Neural progenitor cell (in vitro differentiated cells): ENCODE data around the gene CEP128.

Experiments used
- EZH2 ChIP-seq: fragments of 200-600 bp; sonication (generic); IDR thresholded peaks from 2 replicates; pipeline ENCODE4 v1.6.1; 2017; ENCODE audit warnings: antibody characterized with exemption, mild to moderate bottlenecking, moderate library complexity
- EZH2phosphoT487 ChIP-seq: fragments of 200-600 bp; sonication (generic); IDR thresholded peaks from 2 replicates; pipeline ENCODE4 v1.6.1; 2017; ENCODE audit warnings: antibody characterized with exemption
- TF ChIP-seq, protein P1 (sequence below): fragments of 200-600 bp; sonication (generic); IDR thresholded peaks from 2 replicates; pipeline ENCODE4 v1.5.1; 2017; ENCODE audit warnings: antibody characterized with exemption, mild to moderate bottlenecking

DNA sequence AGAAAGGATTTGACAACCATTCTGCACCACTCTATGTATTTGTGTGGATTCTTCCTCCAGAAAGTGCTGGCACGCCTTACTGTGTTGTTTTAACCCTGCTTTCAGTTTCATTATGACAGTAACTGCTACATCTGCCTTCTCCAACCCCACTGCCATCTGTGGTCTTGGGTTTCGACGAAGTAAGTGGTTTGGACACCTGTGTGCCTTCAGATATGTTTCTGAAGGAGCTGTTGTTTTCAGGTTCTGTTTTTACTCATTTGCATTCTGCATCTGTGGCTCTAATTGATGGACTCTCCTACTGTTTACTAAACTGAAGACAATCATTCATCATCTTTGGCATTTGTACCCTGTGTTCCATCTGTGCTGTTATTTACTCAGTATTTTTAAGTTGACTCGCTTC lies 18.0 kb upstream of the CEP128 start:
- TF ChIP-seq, protein P1, sequence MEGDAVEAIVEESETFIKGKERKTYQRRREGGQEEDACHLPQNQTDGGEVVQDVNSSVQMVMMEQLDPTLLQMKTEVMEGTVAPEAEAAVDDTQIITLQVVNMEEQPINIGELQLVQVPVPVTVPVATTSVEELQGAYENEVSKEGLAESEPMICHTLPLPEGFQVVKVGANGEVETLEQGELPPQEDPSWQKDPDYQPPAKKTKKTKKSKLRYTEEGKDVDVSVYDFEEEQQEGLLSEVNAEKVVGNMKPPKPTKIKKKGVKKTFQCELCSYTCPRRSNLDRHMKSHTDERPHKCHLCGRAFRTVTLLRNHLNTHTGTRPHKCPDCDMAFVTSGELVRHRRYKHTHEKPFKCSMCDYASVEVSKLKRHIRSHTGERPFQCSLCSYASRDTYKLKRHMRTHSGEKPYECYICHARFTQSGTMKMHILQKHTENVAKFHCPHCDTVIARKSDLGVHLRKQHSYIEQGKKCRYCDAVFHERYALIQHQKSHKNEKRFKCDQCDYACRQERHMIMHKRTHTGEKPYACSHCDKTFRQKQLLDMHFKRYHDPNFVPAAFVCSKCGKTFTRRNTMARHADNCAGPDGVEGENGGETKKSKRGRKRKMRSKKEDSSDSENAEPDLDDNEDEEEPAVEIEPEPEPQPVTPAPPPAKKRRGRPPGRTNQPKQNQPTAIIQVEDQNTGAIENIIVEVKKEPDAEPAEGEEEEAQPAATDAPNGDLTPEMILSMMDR, result no peak
- TF ChIP-seq EZH2 (no peak), EZH2phosphoT487 (no peak)
